NCI-H1105 treated with DMSO at 0.1 percent for 48 hours (cell line): ENCODE measurements around the gene ADAM15.

Experiments
- DNase-seq: peaks from one replicate; lab custom pipeline; 2025; lab: John Stamatoyannopoulos, UW

The ADAM15 gene

GRCh38 chr1:155052439-155053395, 1.6 kb downstream of the ADAM15 start:
- DNase-seq = peak; percentile 46

DNA sequence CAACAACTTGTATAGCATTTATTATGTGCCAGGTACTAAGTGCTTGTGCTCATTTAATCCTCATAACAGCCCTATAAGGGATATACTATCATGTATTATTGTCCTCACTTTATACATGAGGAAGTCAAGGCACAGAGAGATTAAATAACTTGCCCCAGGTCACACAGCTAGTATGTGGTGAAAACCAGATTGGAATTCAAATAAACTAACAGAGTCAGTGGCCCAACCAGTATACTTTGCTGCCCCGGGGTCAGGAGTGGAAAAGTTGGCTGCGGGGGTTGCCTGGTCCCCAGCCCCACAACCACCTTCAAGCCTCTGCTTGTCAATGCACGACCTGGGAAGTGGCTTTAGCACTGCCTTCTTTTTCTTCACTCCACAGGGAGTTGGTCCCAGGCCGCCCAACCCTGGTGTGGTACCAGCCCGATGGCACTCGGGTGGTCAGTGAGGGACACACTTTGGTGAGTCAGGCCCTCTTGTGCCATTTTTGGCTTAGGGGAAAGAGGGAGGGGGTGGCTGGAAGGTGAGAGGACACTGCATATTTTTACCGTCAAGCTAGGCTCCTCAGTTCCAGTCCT, 2.5 kb downstream of the ADAM15 start:
- DNase-seq = no peak

DNA sequence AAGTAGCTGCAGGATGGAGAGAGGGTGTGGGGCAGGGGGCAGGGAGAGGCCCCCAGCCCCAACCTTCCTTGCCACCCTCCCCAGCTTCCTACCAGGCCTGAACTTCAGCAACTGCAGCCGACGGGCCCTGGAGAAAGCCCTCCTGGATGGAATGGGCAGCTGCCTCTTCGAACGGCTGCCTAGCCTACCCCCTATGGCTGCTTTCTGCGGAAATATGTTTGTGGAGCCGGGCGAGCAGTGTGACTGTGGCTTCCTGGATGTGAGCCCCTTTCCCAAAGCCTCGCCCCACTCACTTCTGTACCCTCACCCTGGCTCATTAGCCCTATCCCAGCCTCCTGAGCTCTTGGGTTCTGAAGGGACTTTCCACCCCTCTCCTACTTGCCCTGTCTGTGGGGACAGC, 6.0 kb downstream of the ADAM15 start:
- DNase-seq = no peak

DNA sequence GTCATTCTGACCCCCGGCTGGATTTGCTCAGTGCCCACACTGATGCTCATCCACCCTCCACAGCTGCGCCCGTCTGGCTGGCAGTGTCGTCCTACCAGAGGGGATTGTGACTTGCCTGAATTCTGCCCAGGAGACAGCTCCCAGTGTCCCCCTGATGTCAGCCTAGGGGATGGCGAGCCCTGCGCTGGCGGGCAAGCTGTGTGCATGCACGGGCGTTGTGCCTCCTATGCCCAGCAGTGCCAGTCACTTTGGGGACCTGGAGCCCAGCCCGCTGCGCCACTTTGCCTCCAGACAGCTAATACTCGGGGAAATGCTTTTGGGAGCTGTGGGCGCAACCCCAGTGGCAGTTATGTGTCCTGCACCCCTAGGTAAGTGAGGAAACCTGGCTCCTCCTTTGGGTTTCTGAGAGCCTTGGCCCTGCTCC, 6.7 kb downstream of the ADAM15 start:
- no peak for DNase-seq

DNA sequence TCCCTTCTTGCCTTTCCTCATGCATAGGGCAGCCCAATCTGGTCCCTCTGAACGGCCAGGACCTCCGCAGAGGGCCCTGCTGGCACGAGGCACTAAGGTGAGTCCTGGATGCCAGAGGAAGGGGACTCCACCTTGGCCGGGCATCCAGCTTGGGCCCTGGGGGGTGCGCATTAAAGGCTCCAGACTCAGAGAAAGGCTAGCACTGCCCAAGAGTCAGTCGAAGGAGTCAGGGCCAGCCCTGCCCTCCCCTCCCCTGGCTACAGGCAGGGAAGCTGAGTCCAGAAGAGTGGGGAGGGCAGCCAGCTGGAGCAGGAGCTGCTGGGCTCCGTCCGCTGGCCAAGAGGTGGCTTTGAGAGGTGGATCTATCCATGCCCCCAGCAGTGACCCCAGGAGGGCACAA, 9.6 kb downstream of the ADAM15 start:
- no peak for DNase-seq

- DNase-seq = peak; percentile 92
Measured at GRCh38 chr1:155061381-155062150, 10.4 kb downstream of the ADAM15 start.

GRCh38 chr1:155062151-155062686, 11.1 kb downstream of the ADAM15 start:
- peak; percentile 11 for DNase-seq

GRCh38 chr1:155062702-155063411, 11.7 kb downstream of the ADAM15 start:
- peak; percentile 64 for DNase-seq

GRCh38 chr1:155063550-155064110, 12.5 kb downstream of the ADAM15 start, which contains the start of gene EFNA4:
Gene EFNA4, plus strand, starts transcription at chr1:155063740. Its CDS starts 84 bp downstream, at chr1:155063824.
- peak; percentile 84 for DNase-seq

- peak; percentile 53 for DNase-seq
Measured at GRCh38 chr1:155064111-155064831, 13.2 kb downstream of the ADAM15 start.

DNA sequence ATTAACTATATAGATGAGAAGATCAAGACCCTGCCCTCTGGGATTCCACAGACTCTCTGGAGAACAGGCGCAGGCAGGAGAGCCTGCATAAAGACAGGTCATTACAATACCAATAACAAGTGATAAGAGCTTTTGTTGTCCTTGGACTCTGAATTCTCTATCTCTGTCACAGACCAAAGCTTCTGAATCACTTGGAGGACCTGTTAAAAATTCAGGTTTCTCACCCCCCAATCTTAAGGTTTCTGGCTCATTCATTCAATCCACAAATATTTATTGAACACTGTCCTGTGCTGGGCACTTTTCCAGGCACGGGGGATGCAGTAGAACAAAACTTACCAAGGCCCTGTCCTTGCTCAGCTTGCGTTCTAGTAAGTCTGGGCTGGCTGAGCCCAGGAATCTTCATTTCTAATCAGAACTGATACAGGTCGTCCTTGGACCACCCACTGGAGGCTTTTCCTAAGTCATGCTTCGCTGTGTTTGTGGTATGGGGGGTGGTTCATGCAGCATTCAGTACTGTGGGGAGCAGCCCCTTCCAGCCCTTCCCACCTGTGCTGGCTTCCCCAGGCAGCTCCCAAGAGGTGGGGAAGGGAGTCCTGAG, 13.8 kb downstream of the ADAM15 start:
- DNase-seq = no peak

DNA sequence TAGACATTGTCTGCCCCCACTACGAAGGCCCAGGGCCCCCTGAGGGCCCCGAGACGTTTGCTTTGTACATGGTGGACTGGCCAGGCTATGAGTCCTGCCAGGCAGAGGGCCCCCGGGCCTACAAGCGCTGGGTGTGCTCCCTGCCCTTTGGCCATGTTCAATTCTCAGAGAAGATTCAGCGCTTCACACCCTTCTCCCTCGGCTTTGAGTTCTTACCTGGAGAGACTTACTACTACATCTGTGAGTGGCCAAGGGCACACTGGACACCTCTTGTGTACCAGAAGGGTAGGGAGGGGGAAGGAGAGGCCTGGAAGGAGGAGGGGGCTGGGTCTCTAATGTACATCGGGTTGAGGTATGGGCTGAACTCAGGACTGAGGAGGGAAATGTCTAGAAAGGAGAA, 15.7 kb downstream of the ADAM15 start:
- no peak for DNase-seq

DNA sequence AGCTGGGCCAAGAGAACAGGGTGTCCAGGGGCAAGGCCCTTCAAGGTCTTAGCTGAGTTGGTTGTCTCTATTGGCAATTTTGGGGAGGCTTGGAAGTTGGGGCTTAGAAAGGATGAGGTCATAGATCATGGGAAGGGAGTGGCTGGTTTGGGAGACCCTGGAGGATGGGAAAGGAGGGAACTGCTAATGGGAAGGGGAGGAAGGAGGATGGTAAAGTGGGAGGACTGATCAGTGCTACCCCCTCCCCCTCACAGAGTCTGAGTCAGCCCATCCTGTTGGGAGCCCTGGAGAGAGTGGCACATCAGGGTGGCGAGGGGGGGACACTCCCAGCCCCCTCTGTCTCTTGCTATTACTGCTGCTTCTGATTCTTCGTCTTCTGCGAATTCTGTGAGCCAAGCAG, 17.5 kb downstream of the ADAM15 start:
- DNase-seq = no peak

- peak; percentile 63 for DNase-seq
Measured at GRCh38 chr1:155069551-155070157, 18.5 kb downstream of the ADAM15 start.

- DNase-seq = peak; percentile 63
Measured at GRCh38 chr1:155070158-155070621, 19.1 kb downstream of the ADAM15 start.

GRCh38 chr1:155070721-155071569, 19.8 kb downstream of the ADAM15 start:
- peak; percentile 76 for DNase-seq

GRCh38 chr1:155071701-155072100, 20.6 kb downstream of the ADAM15 start:
- DNase-seq = no peak

- no peak for DNase-seq
Measured at GRCh38 chr1:155072531-155073289, 21.6 kb downstream of the ADAM15 start.
